ENCODE results near the gene GABRB2. TPM values are rescaled to one million over a fixed set of nuclear protein-coding genes. Genes with fewer than 3 reads are reported as not detected.

The GABRB2 gene
- total and polyA plus RNA-seq, 2 experiments from 2014 or later, result not detected

DNA sequence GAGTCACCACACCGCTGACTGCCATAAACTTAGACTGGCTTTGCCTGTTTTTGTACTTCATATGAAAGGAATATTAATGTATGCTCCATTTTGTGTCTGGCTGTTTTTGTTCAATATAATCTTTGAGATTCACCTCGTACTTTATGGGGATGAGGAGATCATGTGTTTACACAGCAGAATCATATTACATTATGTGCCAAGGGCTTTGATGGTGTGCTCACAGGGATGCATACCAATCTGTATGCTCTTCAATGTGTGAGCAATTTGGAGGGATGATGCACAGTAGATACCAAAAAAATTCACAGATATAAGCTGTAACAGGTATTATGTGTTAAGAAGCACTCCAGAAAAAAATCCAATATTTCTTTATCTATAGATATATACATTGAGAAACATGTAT is 113.7 kb downstream of the GABRB2 start:
- Histone ChIP-seq H3K9me3 (ENCODE audit: low read depth) (no peaks in the 10 kb centered on the region), H3K4me2 (ENCODE audit: unreplicated experiment) (no peak overlapping the region), H3K9me2 (ENCODE audit: insufficient read depth) (no peaks in the 10 kb centered on the region), H2AFZ (no peak overlapping the region), H4K20me1 (ENCODE audit: insufficient read depth) (no peaks in the 10 kb centered on the region), H3K79me2 (ENCODE audit: insufficient read depth) (no peaks in the 10 kb centered on the region), H3K9ac (no peak overlapping the region), H3F3A (ENCODE audit: insufficient read depth) (no peaks in the 10 kb centered on the region), H3K4me3 (no peak overlapping the region), H3K36me3 (ENCODE audit: low read depth) (no peaks in the 10 kb centered on the region), H3K27me3 (replicated peaks; ENCODE audit: insufficient read depth) (no peaks in the 10 kb centered on the region), H3K27ac (no peak overlapping the region), H3K4me1 (ENCODE audit: insufficient read depth) (no peaks in the 10 kb centered on the region)
- TF ChIP-seq EZH2 (IDR thresholded peaks at IDR 0.05; ENCODE audit: insufficient read depth, poor library complexity, severe bottlenecking), result no peak
- in situ Hi-C loops (cut with MboI), result no loop called here
- DNase-seq, result no peak
- WGBS, 2 experiments (ENCODE audit: low coverage in 1 of 2, low lambda C conversion rate in 2 of 2, missing lambda C conversion rate in 2 of 2), result 30 to 59% methylated on average over 2 of the region's 2 CpGs

DNA sequence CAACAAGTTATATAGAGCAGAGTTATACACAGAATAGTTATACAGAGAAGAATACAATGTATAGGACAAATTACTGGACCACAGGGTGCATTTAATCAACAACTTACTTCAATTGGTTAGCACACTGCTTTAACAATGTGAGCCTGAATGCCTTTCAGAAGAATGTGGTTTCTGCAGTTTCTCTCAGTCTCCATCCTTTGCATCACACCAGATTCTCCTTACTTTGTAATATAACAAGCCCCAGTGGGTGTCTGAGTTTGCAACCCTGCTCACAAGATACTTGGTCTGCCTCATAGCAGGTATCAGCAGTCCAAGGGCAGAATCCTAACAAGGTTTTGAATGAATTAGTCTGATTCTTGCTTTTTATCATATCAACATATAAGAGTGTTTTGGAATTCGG is 114.6 kb downstream of the GABRB2 start:
- no peaks in the 10 kb centered on the region for H3K4me1 ChIP-seq (ENCODE audit: insufficient read depth)
- no peak overlapping the region for H3K27ac ChIP-seq
- no peaks in the 10 kb centered on the region for H3K9me3 ChIP-seq (ENCODE audit: low read depth)
- H3K4me2 ChIP-seq (ENCODE audit: unreplicated experiment), result no peak overlapping the region
- H3K4me3 ChIP-seq, result no peak overlapping the region
- H3K9me2 ChIP-seq (ENCODE audit: insufficient read depth), result no peaks in the 10 kb centered on the region
- no peaks in the 10 kb centered on the region for H3K36me3 ChIP-seq (ENCODE audit: low read depth)
- H3K9ac ChIP-seq, result no peak overlapping the region
- TF ChIP-seq EZH2 (IDR thresholded peaks at IDR 0.05; ENCODE audit: insufficient read depth, poor library complexity, severe bottlenecking) (no peak), EZH2phosphoT487 (IDR thresholded peaks at IDR 0.05; ENCODE audit: insufficient read depth, low read depth) (no peak)
- H2AFZ ChIP-seq, result no peak overlapping the region
- 16 to 20% methylated on average over 1 of the region's 1 CpG for WGBS, 2 experiments (ENCODE audit: low coverage in 1 of 2, low lambda C conversion rate in 2 of 2, missing lambda C conversion rate in 2 of 2)
- no peak for DNase-seq
- no peaks in the 10 kb centered on the region for H3K79me2 ChIP-seq (ENCODE audit: insufficient read depth)
- no peaks in the 10 kb centered on the region for H3F3A ChIP-seq (ENCODE audit: insufficient read depth)
- H4K20me1 ChIP-seq (ENCODE audit: insufficient read depth), result no peaks in the 10 kb centered on the region
- no peaks in the 10 kb centered on the region for H3K27me3 ChIP-seq (replicated peaks; ENCODE audit: insufficient read depth)
- in situ Hi-C loops (cut with MboI), result no loop called here

- H3K36me3 ChIP-seq (ENCODE audit: low read depth), result no peaks in the 10 kb centered on the region
- TF ChIP-seq EZH2 (IDR thresholded peaks at IDR 0.05; ENCODE audit: insufficient read depth, poor library complexity, severe bottlenecking) (no peak), EZH2phosphoT487 (IDR thresholded peaks at IDR 0.05; ENCODE audit: insufficient read depth, low read depth) (no peak)
- DNase-seq, result no peak
- no peak overlapping the region for H3K9ac ChIP-seq
- H3K9me3 ChIP-seq (ENCODE audit: low read depth), result no peaks in the 10 kb centered on the region
- H3K27ac ChIP-seq, result no peak overlapping the region
- H3K79me2 ChIP-seq (ENCODE audit: insufficient read depth), result no peaks in the 10 kb centered on the region
- no peaks in the 10 kb centered on the region for H3K4me1 ChIP-seq (ENCODE audit: insufficient read depth)
- WGBS, 2 experiments (ENCODE audit: low coverage in 1 of 2, low lambda C conversion rate in 2 of 2, missing lambda C conversion rate in 2 of 2), result 32 to 46% methylated on average over 4 of the region's 4 CpGs
- in situ Hi-C loops (cut with MboI), result no loop called here
- H3K4me2 ChIP-seq (ENCODE audit: unreplicated experiment), result no peak overlapping the region
- no peak overlapping the region for H2AFZ ChIP-seq
- no peaks in the 10 kb centered on the region for H3K27me3 ChIP-seq (replicated peaks; ENCODE audit: insufficient read depth)
- H3K4me3 ChIP-seq, result no peak overlapping the region
- H3F3A ChIP-seq (ENCODE audit: insufficient read depth), result no peaks in the 10 kb centered on the region
- H4K20me1 ChIP-seq (ENCODE audit: insufficient read depth), result no peaks in the 10 kb centered on the region
- H3K9me2 ChIP-seq (ENCODE audit: insufficient read depth), result no peaks in the 10 kb centered on the region
These were observed 125.5 kb downstream of the GABRB2 start for GRCh38 chr5:161421067-161421466.

- H3K9ac ChIP-seq, result no peak overlapping the region
- H3K79me2 ChIP-seq (ENCODE audit: insufficient read depth), result no peaks in the 10 kb centered on the region
- no peak overlapping the region for H3K4me2 ChIP-seq (ENCODE audit: unreplicated experiment)
- no peaks in the 10 kb centered on the region for H3K27me3 ChIP-seq (replicated peaks; ENCODE audit: insufficient read depth)
- in situ Hi-C loops (cut with MboI), result no loop called here
- no peak overlapping the region for H3K27ac ChIP-seq
- no peak overlapping the region for H3K4me3 ChIP-seq
- DNase-seq, result no peak
- H3K9me2 ChIP-seq (ENCODE audit: insufficient read depth), result no peaks in the 10 kb centered on the region
- no peak overlapping the region for H2AFZ ChIP-seq
- TF ChIP-seq EZH2phosphoT487 (IDR thresholded peaks at IDR 0.05; ENCODE audit: insufficient read depth, low read depth) (no peak), EZH2 (IDR thresholded peaks at IDR 0.05; ENCODE audit: insufficient read depth, poor library complexity, severe bottlenecking) (no peak)
- H4K20me1 ChIP-seq (ENCODE audit: insufficient read depth), result no peaks in the 10 kb centered on the region
- H3K36me3 ChIP-seq (ENCODE audit: low read depth), result no peaks in the 10 kb centered on the region
- H3K4me1 ChIP-seq (ENCODE audit: insufficient read depth), result no peaks in the 10 kb centered on the region
- WGBS, 2 experiments (ENCODE audit: low coverage in 1 of 2, low lambda C conversion rate in 2 of 2, missing lambda C conversion rate in 2 of 2), result 24% methylated on average over 3 of the region's 3 CpGs
- no peaks in the 10 kb centered on the region for H3K9me3 ChIP-seq (ENCODE audit: low read depth)
- H3F3A ChIP-seq (ENCODE audit: insufficient read depth), result no peaks in the 10 kb centered on the region
These were observed 126.0 kb downstream of the GABRB2 start for GRCh38 chr5:161420521-161420920.

- no peaks in the 10 kb centered on the region for H3F3A ChIP-seq (ENCODE audit: insufficient read depth)
- in situ Hi-C loops (cut with MboI), result no loop called here
- TF ChIP-seq EZH2 (IDR thresholded peaks at IDR 0.05; ENCODE audit: insufficient read depth, poor library complexity, severe bottlenecking) (no peak), EZH2phosphoT487 (IDR thresholded peaks at IDR 0.05; ENCODE audit: insufficient read depth, low read depth) (no peak)
These were observed 131.6 kb downstream of the GABRB2 start for GRCh38 chr5:161414896-161415295.

More at GRCh38 chr5:161414896-161415295, 131.6 kb downstream of the GABRB2 start:
- no peak overlapping the region for H3K4me2 ChIP-seq (ENCODE audit: unreplicated experiment)
- no peaks in the 10 kb centered on the region for H3K9me2 ChIP-seq (ENCODE audit: insufficient read depth)
- no peaks in the 10 kb centered on the region for H3K27me3 ChIP-seq (replicated peaks; ENCODE audit: insufficient read depth)
- no peaks in the 10 kb centered on the region for H3K9me3 ChIP-seq (ENCODE audit: low read depth)
- H3K4me3 ChIP-seq, result no peak overlapping the region
- no peaks in the 10 kb centered on the region for H3K36me3 ChIP-seq (ENCODE audit: low read depth)
- 22 to 33% methylated on average over 3 of the region's 3 CpGs for WGBS, 2 experiments (ENCODE audit: low coverage in 1 of 2, low lambda C conversion rate in 2 of 2, missing lambda C conversion rate in 2 of 2)
- H3K9ac ChIP-seq, result no peak overlapping the region
- no peak overlapping the region for H3K27ac ChIP-seq
- no peaks in the 10 kb centered on the region for H4K20me1 ChIP-seq (ENCODE audit: insufficient read depth)
- no peak for DNase-seq
- no peak overlapping the region for H2AFZ ChIP-seq
- no peaks in the 10 kb centered on the region for H3K4me1 ChIP-seq (ENCODE audit: insufficient read depth)
- no peaks in the 10 kb centered on the region for H3K79me2 ChIP-seq (ENCODE audit: insufficient read depth)
